Chondrocyte (in vitro differentiated cells): ENCODE data around the gene MMP11. TPM values are rescaled to one million over a fixed set of nuclear protein-coding genes. Genes with fewer than 3 reads are reported as not detected.

Experiments
- DNase-seq: peaks from one replicate; pipeline ENCODE4 v3.0.0; 2021; ENCODE audit warnings: mixed read lengths, low spot score
- H3K27ac Mint-ChIP-seq: one replicate; pipeline ENCODE4 v1.8.0; 2021; ENCODE audit warnings: mild to moderate bottlenecking, moderate library complexity, mixed read lengths; ENCODE audit not compliant: unreplicated experiment
- H3K27me3 Mint-ChIP-seq: 2 replicates; pipeline ENCODE4 v1.8.0; 2021; ENCODE audit warnings: low read depth, mixed read lengths
- H3K36me3 Mint-ChIP-seq: 2 replicates; pipeline ENCODE4 v1.8.0; 2021; ENCODE audit warnings: low read depth, mixed read lengths
- H3K4me1 Mint-ChIP-seq: 2 replicates; pipeline ENCODE4 v1.8.0; 2021; ENCODE audit warnings: low read depth, mild to moderate bottlenecking, mixed read lengths
- H3K4me3 Mint-ChIP-seq: one replicate; pipeline ENCODE4 v1.8.0; 2021; ENCODE audit warnings: mild to moderate bottlenecking, moderate library complexity, mixed read lengths; ENCODE audit not compliant: unreplicated experiment
- H3K9me3 Mint-ChIP-seq: 2 replicates; pipeline ENCODE4 v1.8.0; 2021; ENCODE audit warnings: low read depth, mixed read lengths
- CTCF ChIP-seq: fragments of 200-600 bp; sonication (generic); IDR thresholded peaks from 2 replicates; pipeline ENCODE4 v1.5.0; 2021; ENCODE audit warnings: antibody characterized with exemption, mild to moderate bottlenecking, moderate library complexity
- total RNA-seq: library from RNA; stranded (reverse); gene quantifications from 3 replicates; pipeline ENCODE4 v1.2.1, GENCODE V29; 2021

Gene MMP11
- total RNA-seq, 1 donor from 2014 or later, result 172 TPM

DNA sequence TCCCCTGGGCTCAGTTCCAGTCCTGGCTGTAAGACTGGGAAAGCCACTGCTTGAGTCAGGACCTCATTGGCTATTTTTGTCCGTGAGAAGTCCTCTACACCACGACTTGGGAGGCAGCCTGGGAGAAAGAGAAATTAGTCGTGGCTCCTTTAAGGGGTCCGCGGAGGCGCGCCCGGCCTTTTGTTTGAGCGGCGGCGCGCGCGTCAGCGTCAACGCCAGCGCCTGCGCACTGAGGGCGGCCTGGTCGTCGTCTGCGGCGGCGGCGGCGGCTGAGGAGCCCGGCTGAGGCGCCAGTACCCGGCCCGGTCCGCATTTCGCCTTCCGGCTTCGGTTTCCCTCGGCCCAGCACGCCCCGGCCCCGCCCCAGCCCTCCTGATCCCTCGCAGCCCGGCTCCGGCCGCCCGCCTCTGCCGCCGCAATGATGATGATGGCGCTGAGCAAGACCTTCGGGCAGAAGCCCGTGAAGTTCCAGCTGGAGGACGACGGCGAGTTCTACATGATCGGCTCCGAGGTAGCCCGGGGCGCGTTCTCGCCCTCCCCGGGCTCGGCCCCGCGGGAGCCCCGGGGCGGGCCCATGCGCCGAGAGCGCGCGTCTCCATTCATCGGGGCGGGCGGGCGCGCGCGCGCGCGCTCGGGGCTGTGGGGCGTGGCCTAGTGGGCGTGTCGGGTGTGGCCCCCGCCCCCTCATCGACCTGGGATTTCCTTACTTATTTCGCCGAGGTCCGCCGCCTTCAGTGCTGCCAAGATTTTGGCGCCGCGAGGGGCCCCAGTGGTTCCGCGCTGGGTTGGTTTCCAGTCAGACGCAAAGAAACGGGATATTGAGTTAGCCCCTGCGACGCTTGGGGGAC lies 14.3 kb downstream of the MMP11 start, which contains the start of gene SMARCB1:
Gene SMARCB1 (plus strand): TSS at position 215 of the 848 bp plus-strand sequence. CDS start 204 bp downstream, at position 419.
- no peak for DNase-seq

DNA sequence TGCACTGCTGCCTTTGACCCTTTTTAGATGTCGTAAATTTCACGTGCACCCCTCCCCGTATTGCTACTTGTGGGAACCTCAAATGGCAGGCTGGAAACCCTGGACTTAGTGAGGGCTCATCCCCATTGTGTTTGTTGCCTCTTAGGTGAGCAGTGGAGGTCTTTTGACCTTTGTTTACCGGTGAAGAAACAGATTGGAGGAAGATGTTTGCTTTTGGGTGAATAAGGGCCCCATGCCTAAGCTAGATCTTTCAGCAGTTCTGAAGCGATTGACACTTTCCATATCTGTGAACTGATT lies 14.9 kb downstream of the MMP11 start:
- Mint-ChIP-seq H3K36me3 (peaks cover 2% of the 10 kb centered on the region), H3K4me1 (peaks cover 51% of the 10 kb centered on the region), H3K9me3 (no peaks in the 10 kb centered on the region), H3K27ac (peak overlapping the region; percentile 88), H3K27me3 (no peaks in the 10 kb centered on the region), H3K4me3 (peak overlapping the region; percentile 83)
- no peak for DNase-seq
- TF ChIP-seq CTCF, result no peak

More for the DNA sequence above, 14.3 kb downstream of the MMP11 start, which contains the start of gene SMARCB1:
- peaks cover 52% of the 10 kb centered on the region for H3K4me1 Mint-ChIP-seq
- peak within 1 kb of the TSS; percentile 83 for H3K4me3 Mint-ChIP-seq
- no peaks in the 10 kb centered on the region for H3K27me3 Mint-ChIP-seq
- TF ChIP-seq CTCF, result no peak
- H3K27ac Mint-ChIP-seq, result peak within 1 kb of the TSS; percentile 91
- no peaks in the 10 kb centered on the region for H3K36me3 Mint-ChIP-seq
- no peaks in the 10 kb centered on the region for H3K9me3 Mint-ChIP-seq

DNA sequence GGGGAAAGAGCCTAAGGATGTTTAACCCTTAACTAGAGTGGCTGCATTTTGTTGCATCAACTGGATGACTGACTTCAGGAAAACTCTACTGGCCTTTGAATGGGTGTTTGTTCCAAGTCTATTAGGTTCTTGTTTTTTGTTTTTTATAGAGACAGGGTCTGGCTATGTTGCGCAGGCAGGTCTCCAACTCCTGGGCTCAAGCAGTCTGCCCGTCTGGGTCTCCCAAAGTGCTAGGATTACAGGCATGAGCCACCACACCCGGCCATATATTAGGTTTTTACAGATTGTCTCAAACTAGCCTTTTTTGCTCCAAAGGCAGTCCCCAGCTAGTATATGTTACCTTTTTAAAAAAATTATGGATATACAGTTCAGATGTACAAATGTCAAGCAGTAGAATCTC lies 15.3 kb downstream of the MMP11 start:
- H3K4me3 Mint-ChIP-seq, result peak overlapping the region; percentile 83
- H3K36me3 Mint-ChIP-seq, result peaks cover 2% of the 10 kb centered on the region
- no peak for TF ChIP-seq CTCF
- H3K27me3 Mint-ChIP-seq, result no peaks in the 10 kb centered on the region
- H3K4me1 Mint-ChIP-seq, result peaks cover 51% of the 10 kb centered on the region
- no peaks in the 10 kb centered on the region for H3K9me3 Mint-ChIP-seq
- DNase-seq, result no peak
- H3K27ac Mint-ChIP-seq, result peak overlapping the region; percentile 88

DNA sequence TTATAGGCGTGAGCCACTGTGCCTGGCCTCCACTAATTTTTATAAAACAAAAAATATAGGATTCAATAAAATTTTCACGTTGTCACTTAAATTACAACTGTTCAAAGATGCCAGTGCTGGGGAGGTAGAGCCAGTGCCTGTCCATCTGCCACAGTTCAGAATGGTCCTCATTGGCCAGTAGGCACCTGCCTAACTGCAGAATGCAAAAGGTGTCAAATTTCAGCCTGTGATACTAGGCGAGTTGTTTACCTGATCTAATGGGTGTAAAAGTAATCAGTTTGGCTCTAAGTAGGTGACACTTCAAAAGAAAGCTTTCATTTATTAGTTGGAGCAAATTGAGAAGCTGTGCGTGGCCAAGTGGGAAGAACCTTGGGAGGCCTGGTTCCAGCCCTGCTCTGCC lies 16.5 kb downstream of the MMP11 start:
- Mint-ChIP-seq H3K27me3 (no peaks in the 10 kb centered on the region), H3K36me3 (peaks cover 6% of the 10 kb centered on the region), H3K9me3 (no peaks in the 10 kb centered on the region), H3K4me3 (no peak overlapping the region), H3K27ac (peak overlapping the region; percentile 3), H3K4me1 (peaks cover 42% of the 10 kb centered on the region)
- no peak for TF ChIP-seq CTCF
- DNase-seq, result peak; percentile 12

GRCh38 chr22:23789638-23790037 lies 17.0 kb downstream of the MMP11 start:
- H3K9me3 Mint-ChIP-seq, result no peaks in the 10 kb centered on the region
- H3K4me3 Mint-ChIP-seq, result no peak overlapping the region

More at GRCh38 chr22:23789638-23790037, 17.0 kb downstream of the MMP11 start:
- TF ChIP-seq CTCF, result peak; percentile 29
- H3K27ac Mint-ChIP-seq, result peak overlapping the region; percentile 45
- no peaks in the 10 kb centered on the region for H3K27me3 Mint-ChIP-seq
- peak; percentile 34 for DNase-seq
- peaks cover 37% of the 10 kb centered on the region for H3K4me1 Mint-ChIP-seq
- H3K36me3 Mint-ChIP-seq, result peaks cover 7% of the 10 kb centered on the region
